Measurements from ENCODE around the gene CTTNBP2.

DNA sequence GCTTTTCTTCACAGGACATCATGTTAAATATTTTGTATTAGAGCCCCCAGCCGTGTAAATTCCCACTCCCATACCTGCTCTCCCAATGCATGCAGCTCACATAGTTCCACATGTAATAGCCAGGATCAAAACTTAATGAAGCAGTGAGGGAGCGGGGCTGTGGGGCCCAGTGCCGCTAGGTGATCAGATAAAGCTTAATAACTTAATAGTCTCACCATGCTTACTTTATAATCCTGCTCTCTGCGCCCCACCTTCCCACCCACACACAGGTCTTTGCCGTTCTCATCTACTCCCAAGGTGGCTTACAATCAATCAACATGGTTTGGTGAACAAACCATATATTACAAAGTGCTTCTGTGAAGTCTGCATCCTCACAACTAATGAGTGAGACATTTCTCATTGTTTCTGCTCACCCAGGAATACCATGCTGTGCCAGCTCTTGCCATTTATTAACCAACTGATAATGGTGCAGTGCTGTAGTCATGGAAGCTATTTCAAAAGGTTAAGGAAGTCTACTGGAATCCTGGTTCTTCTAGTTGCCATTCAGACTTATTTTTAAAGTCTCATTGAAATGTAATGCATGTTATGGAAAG, 156.4 kb downstream of the CTTNBP2 start:
- TF ChIP-seq POLR2A (IDR thresholded peaks at IDR 0.05): no peak
- TF ChIP-seq, protein P1, sequence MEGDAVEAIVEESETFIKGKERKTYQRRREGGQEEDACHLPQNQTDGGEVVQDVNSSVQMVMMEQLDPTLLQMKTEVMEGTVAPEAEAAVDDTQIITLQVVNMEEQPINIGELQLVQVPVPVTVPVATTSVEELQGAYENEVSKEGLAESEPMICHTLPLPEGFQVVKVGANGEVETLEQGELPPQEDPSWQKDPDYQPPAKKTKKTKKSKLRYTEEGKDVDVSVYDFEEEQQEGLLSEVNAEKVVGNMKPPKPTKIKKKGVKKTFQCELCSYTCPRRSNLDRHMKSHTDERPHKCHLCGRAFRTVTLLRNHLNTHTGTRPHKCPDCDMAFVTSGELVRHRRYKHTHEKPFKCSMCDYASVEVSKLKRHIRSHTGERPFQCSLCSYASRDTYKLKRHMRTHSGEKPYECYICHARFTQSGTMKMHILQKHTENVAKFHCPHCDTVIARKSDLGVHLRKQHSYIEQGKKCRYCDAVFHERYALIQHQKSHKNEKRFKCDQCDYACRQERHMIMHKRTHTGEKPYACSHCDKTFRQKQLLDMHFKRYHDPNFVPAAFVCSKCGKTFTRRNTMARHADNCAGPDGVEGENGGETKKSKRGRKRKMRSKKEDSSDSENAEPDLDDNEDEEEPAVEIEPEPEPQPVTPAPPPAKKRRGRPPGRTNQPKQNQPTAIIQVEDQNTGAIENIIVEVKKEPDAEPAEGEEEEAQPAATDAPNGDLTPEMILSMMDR (IDR thresholded peaks at IDR 0.05): no peak

Data from adrenal gland (tissue), 5 donors.